SK-N-SH (cell line): Measurements from ENCODE around the gene INTS11. TPM values are rescaled to one million over a fixed set of nuclear protein-coding genes. Genes with fewer than 3 reads are reported as not detected.

Source experiments
- CTCF ChIA-PET: fragments of 300-600, 350-600 bp; formaldehyde crosslinking; extraction: SDS; loops from one replicate; lab custom pipeline; 2021; lab: Yijun Ruan, JAX
- POLR2A ChIA-PET: fragments of 350-600 bp; sonication (Branson Sonifier 250); formaldehyde crosslinking; extraction: SDS; loops from one replicate; lab custom pipeline; 2020; ENCODE audit warnings: antibody characterized with exemption, inconsistent platforms; lab: Yijun Ruan, JAX
- DNase-seq: peaks from one replicate; pipeline ENCODE4 v3.0.0; 2012
- H2AFZ ChIP-seq: fragments of 200-600 bp; sonication (generic); 2 replicates; pipeline ENCODE4 v1.8.1; 2016; ENCODE audit warnings: antibody characterized with exemption, mild to moderate bottlenecking, low read depth
- H3F3A ChIP-seq: fragments of 200-600 bp; sonication (generic); replicated peaks from 2 replicates; pipeline ENCODE3; 2016; ENCODE audit warnings: antibody characterized with exemption, mild to moderate bottlenecking; ENCODE audit not compliant: insufficient read depth
- H3K27ac ChIP-seq, 2 experiments: fragments of 200-500 bp in 1 of 2; fragments of 200-600 bp in 1 of 2; sonication (Bioruptor generic) in 1 of 2; sonication (generic), shearing (Covaris generic) in 1 of 2; 2 replicates each; pipeline versions ENCODE4 v1.5.1 to v1.6.1; 2014 to 2016; ENCODE audit warnings: low read depth in 2 of 2, inconsistent platforms in 1 of 2, low read length in 1 of 2, mild to moderate bottlenecking in 1 of 2, mixed read lengths in 1 of 2
- H3K27me3 ChIP-seq: fragments of 200-600 bp; sonication (generic), shearing (Covaris generic); 2 replicates; pipeline ENCODE4 v1.6.1; 2016; ENCODE audit warnings: mixed run types; ENCODE audit not compliant: insufficient read depth
- H3K36me3 ChIP-seq, 2 experiments: fragments of 200-500 bp in 1 of 2; fragments of 200-600 bp in 1 of 2; sonication (Bioruptor generic) in 1 of 2; sonication (generic) in 1 of 2; replicated peaks in 1 of 2; 2 replicates each; pipeline versions ENCODE3 to v1.5.1; 2014 to 2016; ENCODE audit warnings: low read length in 1 of 2, mild to moderate bottlenecking in 1 of 2; ENCODE audit not compliant: insufficient read depth in 2 of 2, control insufficient read depth in 1 of 2
- H3K4me1 ChIP-seq, 2 experiments: fragments of 200-500 bp in 1 of 2; fragments of 200-600 bp in 1 of 2; sonication (Bioruptor generic) in 1 of 2; sonication (generic), shearing (Covaris generic) in 1 of 2; 2 replicates each; pipeline versions ENCODE4 v1.5.1 to v1.6.1; 2014 to 2016; ENCODE audit warnings: low read depth in 1 of 2, low read length in 1 of 2, mixed run types in 1 of 2; ENCODE audit not compliant: insufficient read depth in 2 of 2, control insufficient read depth in 1 of 2
- H3K4me2 ChIP-seq: fragments of 200-600 bp; sonication (generic), shearing (Covaris generic); 2 replicates; pipeline ENCODE4 v1.6.1; 2017; ENCODE audit warnings: mixed run types
- H3K4me3 ChIP-seq, 2 experiments: fragments of 200-500 bp in 1 of 2; fragments of 200-600 bp in 1 of 2; sonication (Bioruptor generic) in 1 of 2; sonication (generic), shearing (Covaris generic) in 1 of 2; 2 replicates each; pipeline versions ENCODE4 v1.5.1 to v1.8.1; 2014 to 2016; ENCODE audit warnings: low read depth in 2 of 2, inconsistent platforms in 1 of 2, low read length in 1 of 2, mild to moderate bottlenecking in 1 of 2, mixed read lengths in 1 of 2, moderate library complexity in 1 of 2
- H3K79me2 ChIP-seq: fragments of 200-600 bp; sonication (generic); 2 replicates; pipeline ENCODE4 v1.8.1; 2017; ENCODE audit warnings: mild to moderate bottlenecking; ENCODE audit not compliant: insufficient read depth
- H3K9ac ChIP-seq: fragments of 200-600 bp; sonication (generic); 2 replicates; pipeline ENCODE4 v1.6.1; 2017; ENCODE audit warnings: mixed run types
- H3K9me2 ChIP-seq: fragments of 200-600 bp; sonication (generic); 2 replicates; pipeline ENCODE4 v1.6.1; 2017; ENCODE audit warnings: mixed run types
- H3K9me3 ChIP-seq: fragments of 200-600 bp; sonication (generic); 2 replicates; pipeline ENCODE4 v1.6.1; 2017; ENCODE audit warnings: mixed run types, mild to moderate bottlenecking, moderate library complexity
- H4K20me1 ChIP-seq: fragments of 200-600 bp; sonication (generic); 2 replicates; pipeline ENCODE4 v1.6.1; 2017; ENCODE audit warnings: mild to moderate bottlenecking, mixed run types; ENCODE audit not compliant: insufficient read depth
- CHD2 ChIP-seq: fragments of 150-350 bp; IDR thresholded peaks from 2 replicates; pipeline ENCODE4 v1.6.1; 2018; ENCODE audit warnings: low read length; ENCODE audit not compliant: partially characterized antibody
- ELF1 ChIP-seq: IDR thresholded peaks from 2 replicates; pipeline ENCODE4 v1.4.0; 2012
- FOSL2 ChIP-seq: IDR thresholded peaks from 2 replicates; pipeline ENCODE4 v1.4.0; 2012; ENCODE audit warnings: low read depth, mild to moderate bottlenecking, moderate library complexity, borderline replicate concordance
- FOXJ3 ChIP-seq: sonication (generic); formaldehyde crosslinking; IDR thresholded peaks from 2 replicates; pipeline ENCODE4 v1.5.1; 2020; ENCODE audit warnings: mild to moderate bottlenecking, missing genetic modification reagents
- JUND ChIP-seq: IDR thresholded peaks from 2 replicates; pipeline ENCODE4 v1.4.0; 2012
- MXI1 ChIP-seq: IDR thresholded peaks from 2 replicates; pipeline ENCODE4 v1.6.1; 2012; ENCODE audit warnings: mild to moderate bottlenecking, low read depth, low read length, improper control_type of control experiment
- NFIC ChIP-seq: IDR thresholded peaks from 2 replicates; pipeline ENCODE4 v1.4.0; 2012; ENCODE audit warnings: borderline replicate concordance
- NRF1 ChIP-seq: IDR thresholded peaks from 2 replicates; pipeline ENCODE4 v1.6.1; 2012; ENCODE audit warnings: low read depth, mild to moderate bottlenecking, low read length
- POLR2AphosphoS5 ChIP-seq: IDR thresholded peaks from 2 replicates; pipeline ENCODE4 v1.6.1; 2012; ENCODE audit warnings: low read depth, low read length
- RAD21 ChIP-seq: IDR thresholded peaks from 2 replicates; pipeline ENCODE4 v1.6.1; 2012; ENCODE audit warnings: mild to moderate bottlenecking, low read length
- RCOR1 ChIP-seq: fragments of 150-350 bp; IDR thresholded peaks from 2 replicates; pipeline ENCODE4 v1.6.1; 2017; ENCODE audit warnings: antibody characterized with exemption, low read length
- RFX5 ChIP-seq: IDR thresholded peaks from 2 replicates; pipeline ENCODE4 v1.6.1; 2012; ENCODE audit warnings: mild to moderate bottlenecking, improper control_type of control experiment, low read length
- SIN3A ChIP-seq: IDR thresholded peaks from 2 replicates; pipeline ENCODE4 v1.6.1; 2012; ENCODE audit warnings: low read depth, mild to moderate bottlenecking, low read length, moderate library complexity, borderline replicate concordance
- TEAD4 ChIP-seq: IDR thresholded peaks from 2 replicates; pipeline ENCODE4 v1.4.0; 2012; ENCODE audit warnings: mild to moderate bottlenecking, borderline replicate concordance; ENCODE audit not compliant: insufficient read depth
- WGBS: methylation state at CpG from one replicate; pipeline ENCODE4 v1.1.6; 2017; ENCODE audit warnings: low lambda C conversion rate; 5-methylcytosine and 5-hydroxymethylcytosine counted together
- polyA plus RNA-seq, 3 experiments: library from polyadenylated mRNA; depleted of rRNA; stranded (reverse); fragments of >200 nt; gene quantifications; 2 replicates each; pipeline ENCODE4 v1.2.3, GENCODE V29; 2012
- TF ChIP-seq, protein P1 (sequence below): fragments of 150-350 bp; IDR thresholded peaks from 2 replicates; pipeline ENCODE4 v1.6.1; 2016; ENCODE audit warnings: mild to moderate bottlenecking, low read depth, low read length
- TF ChIP-seq, protein P2 (sequence below): fragments of 200-600 bp; sonication (generic); IDR thresholded peaks from 2 replicates; pipeline ENCODE4 v1.6.1; 2017; ENCODE audit warnings: antibody characterized with exemption, mild to moderate bottlenecking, moderate library complexity
- TF ChIP-seq, protein P3 (sequence below): IDR thresholded peaks from 2 replicates; pipeline ENCODE4 v1.4.0; 2012; ENCODE audit warnings: low read depth, borderline replicate concordance

The INTS11 gene
- polyA plus RNA-seq, 1 of the 3 experiments (the other 2 are of a cell fraction) = 137 TPM

DNA sequence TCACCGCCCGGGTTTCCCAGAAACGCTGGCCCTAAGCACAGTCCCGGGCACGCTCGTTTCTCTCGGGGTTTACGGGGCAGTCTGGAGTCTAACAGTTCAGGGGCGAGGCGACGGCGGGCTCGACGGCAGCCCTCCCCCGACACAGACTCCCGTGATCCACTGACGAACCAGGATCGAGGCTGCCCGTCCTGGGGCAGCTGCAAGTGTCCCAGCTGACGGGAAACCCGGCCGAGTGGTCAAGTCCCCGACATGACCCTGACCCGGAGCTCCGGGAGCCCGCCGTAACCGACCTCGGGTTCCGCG is 51.3 kb downstream of the INTS11 start:
- Histone ChIP-seq H3K36me3 (peaks cover 0 to 4% of the 10 kb centered on the region in 2 experiments), H3K27ac (peak overlapping the region; percentile 47 to 67; a peak in 3 of 4 replicates), H3K27me3 (no peaks in the 10 kb centered on the region), H3K4me2 (peak overlapping the region; percentile 96), H3K79me2 (peaks cover 49% of the 10 kb centered on the region), H3F3A (no peaks in the 10 kb centered on the region), H3K9ac (peak overlapping the region; percentile 83), H4K20me1 (peaks cover 47% of the 10 kb centered on the region), H3K9me3 (no peaks in the 10 kb centered on the region), H3K4me1 (peaks cover 0 to 28% of the 10 kb centered on the region in 2 experiments; a peak in 1 of 4 replicates), H2AFZ (no peak overlapping the region), H3K9me2 (no peaks in the 10 kb centered on the region), H3K4me3 (peak overlapping the region; percentile 76 to 84)
- no peak for DNase-seq
- ChIA-PET CTCF (interaction anchor here (1.0 to 1.8 kb wide), 3 partner anchors 17 to 98 kb away, joined by 3 to 10 read pairs (median 4); no protein-coding TSS in a partner anchor), POLR2A (interaction anchor here (1.0 to 1.4 kb wide), 4 partner anchors 9 to 116 kb away, joined by 3 to 4 read pairs (median 4); no protein-coding TSS in a partner anchor)
- 0% methylated on average over 1 of the region's 31 CpGs for WGBS
- TF ChIP-seq RAD21 (no peak), JUND (no peak), TEAD4 (no peak), MXI1 (no peak), SIN3A (no peak)
- TF ChIP-seq, protein P1, sequence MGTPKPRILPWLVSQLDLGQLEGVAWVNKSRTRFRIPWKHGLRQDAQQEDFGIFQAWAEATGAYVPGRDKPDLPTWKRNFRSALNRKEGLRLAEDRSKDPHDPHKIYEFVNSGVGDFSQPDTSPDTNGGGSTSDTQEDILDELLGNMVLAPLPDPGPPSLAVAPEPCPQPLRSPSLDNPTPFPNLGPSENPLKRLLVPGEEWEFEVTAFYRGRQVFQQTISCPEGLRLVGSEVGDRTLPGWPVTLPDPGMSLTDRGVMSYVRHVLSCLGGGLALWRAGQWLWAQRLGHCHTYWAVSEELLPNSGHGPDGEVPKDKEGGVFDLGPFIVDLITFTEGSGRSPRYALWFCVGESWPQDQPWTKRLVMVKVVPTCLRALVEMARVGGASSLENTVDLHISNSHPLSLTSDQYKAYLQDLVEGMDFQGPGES = no peak

DNA sequence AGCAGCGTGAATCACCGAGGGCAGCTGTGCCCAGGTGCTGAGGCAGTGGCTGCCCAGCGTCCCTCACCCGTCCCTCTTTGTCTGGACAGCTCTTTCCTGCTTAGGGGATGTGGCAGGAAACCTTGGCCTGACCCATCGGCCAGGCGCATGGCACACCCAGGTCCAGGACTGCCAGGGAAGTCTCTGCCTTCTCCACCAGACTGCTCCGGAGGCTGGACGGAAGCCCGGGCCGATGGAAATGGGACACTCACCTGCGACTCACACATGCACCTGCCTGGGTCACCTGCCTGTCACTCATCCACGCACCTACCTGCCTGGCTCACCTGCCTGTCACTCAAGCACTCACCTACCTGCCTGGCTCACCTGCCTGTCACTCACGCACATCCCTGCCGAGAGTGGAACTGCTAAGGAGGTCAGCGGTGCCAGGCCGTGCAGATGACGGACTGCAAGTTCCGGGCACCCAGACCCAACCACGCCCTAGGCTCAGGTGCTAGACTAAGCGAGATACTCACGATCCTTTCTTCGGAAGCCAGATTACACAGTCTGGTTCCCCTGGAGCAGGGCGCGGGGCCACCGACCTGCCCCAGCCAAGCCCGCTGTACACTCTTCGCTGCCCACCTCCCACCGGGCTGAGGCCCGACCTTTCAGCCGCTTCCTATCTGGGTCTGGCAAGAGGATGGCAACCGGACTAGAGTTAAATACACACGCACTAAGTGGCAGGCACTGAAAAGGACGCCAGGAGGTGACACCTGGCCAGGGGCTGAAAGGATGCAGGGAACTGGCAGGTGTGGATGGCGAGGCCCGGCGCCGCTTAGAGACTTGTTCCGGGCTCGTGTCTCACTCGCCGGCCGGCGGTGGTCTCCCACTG is 51.9 kb downstream of the INTS11 start:
- CTCF ChIA-PET = interaction anchor here (1.0 to 2.5 kb wide), 4 partner anchors 12 to 19 kb away, joined by 3 to 10 read pairs (median 5); no protein-coding TSS in a partner anchor
- H3K9me2 ChIP-seq = no peaks in the 10 kb centered on the region
- WGBS = 28% methylated on average over 31 of the region's 43 CpGs
- H3K4me3 ChIP-seq = peak overlapping the region; percentile 76 to 84
- POLR2A ChIA-PET = interaction anchor here (1.0 to 1.1 kb wide), 2 partner anchors 116 to 150 kb away, joined by 3 to 4 read pairs; no protein-coding TSS in a partner anchor
- H4K20me1 ChIP-seq = peaks cover 52% of the 10 kb centered on the region
- DNase-seq = no peak
- no peaks in the 10 kb centered on the region for H3K9me3 ChIP-seq
- H3K27ac ChIP-seq = peak overlapping the region in 1 of 2 experiments; percentile 47; a peak in 2 of 4 replicates
- peak overlapping the region; percentile 83 for H3K9ac ChIP-seq
- peaks cover 55% of the 10 kb centered on the region for H3K79me2 ChIP-seq
- H3K36me3 ChIP-seq = peaks cover 0 to 6% of the 10 kb centered on the region in 2 experiments
- no peak overlapping the region; the same call in 1 of the 2 replicates for H2AFZ ChIP-seq
- peak overlapping the region; percentile 96 for H3K4me2 ChIP-seq
- peaks cover 0 to 28% of the 10 kb centered on the region in 2 experiments; a peak in 1 of 4 replicates for H3K4me1 ChIP-seq
- no peaks in the 10 kb centered on the region for H3F3A ChIP-seq
- H3K27me3 ChIP-seq = no peaks in the 10 kb centered on the region
- TF ChIP-seq, protein P2, sequence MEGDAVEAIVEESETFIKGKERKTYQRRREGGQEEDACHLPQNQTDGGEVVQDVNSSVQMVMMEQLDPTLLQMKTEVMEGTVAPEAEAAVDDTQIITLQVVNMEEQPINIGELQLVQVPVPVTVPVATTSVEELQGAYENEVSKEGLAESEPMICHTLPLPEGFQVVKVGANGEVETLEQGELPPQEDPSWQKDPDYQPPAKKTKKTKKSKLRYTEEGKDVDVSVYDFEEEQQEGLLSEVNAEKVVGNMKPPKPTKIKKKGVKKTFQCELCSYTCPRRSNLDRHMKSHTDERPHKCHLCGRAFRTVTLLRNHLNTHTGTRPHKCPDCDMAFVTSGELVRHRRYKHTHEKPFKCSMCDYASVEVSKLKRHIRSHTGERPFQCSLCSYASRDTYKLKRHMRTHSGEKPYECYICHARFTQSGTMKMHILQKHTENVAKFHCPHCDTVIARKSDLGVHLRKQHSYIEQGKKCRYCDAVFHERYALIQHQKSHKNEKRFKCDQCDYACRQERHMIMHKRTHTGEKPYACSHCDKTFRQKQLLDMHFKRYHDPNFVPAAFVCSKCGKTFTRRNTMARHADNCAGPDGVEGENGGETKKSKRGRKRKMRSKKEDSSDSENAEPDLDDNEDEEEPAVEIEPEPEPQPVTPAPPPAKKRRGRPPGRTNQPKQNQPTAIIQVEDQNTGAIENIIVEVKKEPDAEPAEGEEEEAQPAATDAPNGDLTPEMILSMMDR = no peak
- TF ChIP-seq, protein P3, sequence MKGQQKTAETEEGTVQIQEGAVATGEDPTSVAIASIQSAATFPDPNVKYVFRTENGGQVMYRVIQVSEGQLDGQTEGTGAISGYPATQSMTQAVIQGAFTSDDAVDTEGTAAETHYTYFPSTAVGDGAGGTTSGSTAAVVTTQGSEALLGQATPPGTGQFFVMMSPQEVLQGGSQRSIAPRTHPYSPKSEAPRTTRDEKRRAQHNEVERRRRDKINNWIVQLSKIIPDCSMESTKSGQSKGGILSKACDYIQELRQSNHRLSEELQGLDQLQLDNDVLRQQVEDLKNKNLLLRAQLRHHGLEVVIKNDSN = no peak
- TF ChIP-seq, protein P1 = no peak
- no peak for TF ChIP-seq RAD21
- no peak for TF ChIP-seq NFIC
- no peak for TF ChIP-seq ELF1
- no peak for TF ChIP-seq RFX5
- TF ChIP-seq FOSL2 = no peak
- TF ChIP-seq NRF1 = no peak
- TF ChIP-seq CHD2 = no peak
- no peak for TF ChIP-seq RCOR1
- TF ChIP-seq JUND = no peak
- no peak for TF ChIP-seq FOXJ3 (CRISPR knock-in tag)
- TF ChIP-seq TEAD4 = no peak
- no peak for TF ChIP-seq POLR2AphosphoS5
